Urinary bladder (tissue), 4 donors: ENCODE measurements around the gene DSTN. TPM values are rescaled to one million over a fixed set of nuclear protein-coding genes. Genes with fewer than 3 reads are reported as not detected.

Experiments used
- DNase-seq: peaks from one replicate; pipeline ENCODE4 v3.0.0-alpha.2; 2015; ENCODE audit errors: extremely low spot score
- H3K27ac ChIP-seq: one replicate; pipeline ENCODE4 v1.5.1; 2013; ENCODE audit warnings: low read depth, mild to moderate bottlenecking, moderate library complexity
- H3K36me3 ChIP-seq: one replicate; pipeline ENCODE4 v1.6.1; 2013; ENCODE audit warnings: mild to moderate bottlenecking, moderate library complexity; ENCODE audit not compliant: insufficient read depth
- H3K4me1 ChIP-seq: one replicate; pipeline ENCODE4 v1.6.1; 2013; ENCODE audit warnings: mild to moderate bottlenecking, moderate library complexity; ENCODE audit not compliant: insufficient read depth
- H3K4me3 ChIP-seq: one replicate; pipeline ENCODE4 v1.5.1; 2013; ENCODE audit warnings: low read depth, low read length
- WGBS: extraction: QIAGEN DNeasy Blood & Tissue Kit; methylation state at CpG from one replicate; pipeline ENCODE4 v1.1.7; 2013; 5-methylcytosine and 5-hydroxymethylcytosine counted together
- polyA plus RNA-seq: library from polyadenylated mRNA; stranded (reverse); fragments of 200-250 nt; gene quantifications from one replicate; pipeline ENCODE4 v1.2.3, GENCODE V29; 2013
- total RNA-seq: library from RNA; depleted of rRNA; stranded (reverse); fragments of >200 nt; gene quantifications from one replicate; pipeline ENCODE4 v1.2.3, GENCODE V29; 2014
- donor health status: healthy with polysubstance abuse.
- donor health status: healthy.

Gene DSTN
- total and polyA plus RNA-seq, 2 donors: 589 to 2,115 TPM

- no peak overlapping the region for H3K27ac ChIP-seq
- H3K4me1 ChIP-seq: no peaks in the 10 kb centered on the region
- no peak overlapping the region for H3K4me3 ChIP-seq
- no peak for DNase-seq
- no peaks in the 10 kb centered on the region for H3K36me3 ChIP-seq
- 88% methylated on average over 14 of the region's 14 CpGs for WGBS
These were observed 71.1 kb downstream of the DSTN start for GRCh38 chr20:17640875-17641378.

- no peak for DNase-seq
- H3K27ac ChIP-seq: no peak overlapping the region
- H3K4me3 ChIP-seq: no peak overlapping the region
- H3K36me3 ChIP-seq: no peaks in the 10 kb centered on the region
- H3K4me1 ChIP-seq: no peaks in the 10 kb centered on the region
- 77% methylated on average over 18 of the region's 18 CpGs for WGBS
These were observed 71.7 kb downstream of the DSTN start for GRCh38 chr20:17641520-17641964.

- DNase-seq: no peak
- H3K4me1 ChIP-seq: no peaks in the 10 kb centered on the region
- 81% methylated on average over 11 of the region's 11 CpGs for WGBS
- no peak overlapping the region for H3K4me3 ChIP-seq
- H3K27ac ChIP-seq: no peak overlapping the region
- no peaks in the 10 kb centered on the region for H3K36me3 ChIP-seq
These were observed 72.1 kb downstream of the DSTN start for GRCh38 chr20:17641993-17642392.

GRCh38 chr20:17642404-17643269 lies 72.8 kb downstream of the DSTN start:
- WGBS: 81% methylated on average over 19 of the region's 19 CpGs
- Histone ChIP-seq H3K36me3 (no peaks in the 10 kb centered on the region), H3K4me3 (no peak overlapping the region), H3K4me1 (no peaks in the 10 kb centered on the region), H3K27ac (no peak overlapping the region)
- DNase-seq: no peak

- H3K36me3 ChIP-seq: no peaks in the 10 kb centered on the region
- no peak for DNase-seq
- no peak overlapping the region for H3K27ac ChIP-seq
- 56% methylated on average over 10 of the region's 10 CpGs for WGBS
- no peak overlapping the region for H3K4me3 ChIP-seq
- no peaks in the 10 kb centered on the region for H3K4me1 ChIP-seq
These were observed 73.8 kb downstream of the DSTN start for GRCh38 chr20:17643531-17644188.

GRCh38 chr20:17644451-17644850 lies 74.6 kb downstream of the DSTN start:
- Histone ChIP-seq H3K36me3 (no peaks in the 10 kb centered on the region), H3K4me1 (no peaks in the 10 kb centered on the region), H3K27ac (no peak overlapping the region), H3K4me3 (no peak overlapping the region)
- no peak for DNase-seq
- WGBS: 55% methylated on average over 13 of the region's 13 CpGs

GRCh38 chr20:17645010-17645409 lies 75.1 kb downstream of the DSTN start:
- no peak overlapping the region for H3K27ac ChIP-seq
- no peaks in the 10 kb centered on the region for H3K4me1 ChIP-seq
- no peak for DNase-seq
- no peak overlapping the region for H3K4me3 ChIP-seq
- 90% methylated on average over 14 of the region's 14 CpGs for WGBS
- H3K36me3 ChIP-seq: no peaks in the 10 kb centered on the region

GRCh38 chr20:17645546-17646208 lies 75.8 kb downstream of the DSTN start:
- H3K4me1 ChIP-seq: no peaks in the 10 kb centered on the region
- no peak overlapping the region for H3K27ac ChIP-seq
- H3K36me3 ChIP-seq: no peaks in the 10 kb centered on the region
- no peak overlapping the region for H3K4me3 ChIP-seq
- no peak for DNase-seq
- WGBS: 72% methylated on average over 10 of the region's 10 CpGs

GRCh38 chr20:17646209-17646960 lies 76.5 kb downstream of the DSTN start:
- no peaks in the 10 kb centered on the region for H3K4me1 ChIP-seq
- no peaks in the 10 kb centered on the region for H3K36me3 ChIP-seq
- DNase-seq: no peak
- 38% methylated on average over 14 of the region's 14 CpGs for WGBS
- H3K27ac ChIP-seq: no peak overlapping the region
- no peak overlapping the region for H3K4me3 ChIP-seq

- no peaks in the 10 kb centered on the region for H3K4me1 ChIP-seq
- no peak overlapping the region for H3K4me3 ChIP-seq
- H3K36me3 ChIP-seq: no peaks in the 10 kb centered on the region
- 53% methylated on average over 5 of the region's 5 CpGs for WGBS
- DNase-seq: no peak
- no peak overlapping the region for H3K27ac ChIP-seq
These were observed 77.1 kb downstream of the DSTN start for GRCh38 chr20:17646961-17647301.

GRCh38 chr20:17647391-17648314 lies 77.8 kb downstream of the DSTN start:
- 70% methylated on average over 20 of the region's 20 CpGs for WGBS
- H3K27ac ChIP-seq: no peak overlapping the region
- no peaks in the 10 kb centered on the region for H3K36me3 ChIP-seq
- H3K4me1 ChIP-seq: no peaks in the 10 kb centered on the region
- no peak for DNase-seq
- no peak overlapping the region for H3K4me3 ChIP-seq

- DNase-seq: no peak
- Histone ChIP-seq H3K27ac (no peak overlapping the region), H3K4me1 (no peaks in the 10 kb centered on the region), H3K4me3 (no peak overlapping the region), H3K36me3 (no peaks in the 10 kb centered on the region)
- 64% methylated on average over 10 of the region's 10 CpGs for WGBS
These were observed 78.4 kb downstream of the DSTN start for GRCh38 chr20:17648315-17648646.
